ENCODE measurements around the gene SLC44A2.
A peak's percentile ranks its signal among the peaks of the same experiment; 100 is the strongest.

Gene SLC44A2

DNA sequence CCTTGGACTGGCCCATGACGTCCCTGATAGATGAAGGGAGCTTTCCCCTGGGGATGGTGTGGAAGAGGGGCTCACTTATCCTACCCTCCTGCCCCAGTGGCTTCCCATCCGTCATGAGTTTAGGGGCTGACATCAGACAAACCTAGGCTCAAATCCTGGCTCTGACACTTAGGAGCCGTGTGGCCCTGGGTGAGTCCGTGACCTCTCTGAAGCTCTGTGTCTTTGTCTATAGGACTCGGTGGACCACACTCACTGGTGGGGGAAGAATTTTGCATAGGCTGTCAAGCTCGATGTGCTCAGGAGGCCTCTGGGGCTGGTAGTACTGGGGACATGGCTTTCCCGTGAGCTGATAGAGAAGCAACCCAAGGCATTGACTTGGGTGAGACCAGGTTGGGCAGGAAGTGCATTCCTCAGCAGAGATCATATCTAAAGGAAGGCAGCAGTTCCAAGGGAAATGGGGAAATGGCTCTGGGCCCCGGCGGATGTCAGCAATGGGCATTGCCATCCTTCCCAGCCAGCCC lies 20.8 kb upstream of the SLC44A2 start:
- Histone ChIP-seq H3K4me3 (peak overlapping the region; percentile 82 to 99 (median 96)), H3K4me1 (peaks cover 32 to 58% (median 47%) of the 10 kb centered on the region in 10 experiments), H3K27ac (peak overlapping the region; percentile 86 to 99 (median 95))

GRCh38 chr19:10611907-10612306 lies 13.4 kb upstream of the SLC44A2 start:
- H3K9ac ChIP-seq: peak overlapping the region in 2 of 11 experiments; percentile 37; a peak in 3 of 22 replicates
- H3K4me2 ChIP-seq: no peak overlapping the region
- peaks cover 4 to 100% (median 86%) of the 10 kb centered on the region in 11 experiments; a peak in 21 of 22 replicates for H4K20me1 ChIP-seq
- H3K9me3 ChIP-seq (replicated peaks in 1 of 11): peaks cover 0 to 4% (median 0%) of the 10 kb centered on the region in 11 experiments; a peak in 1 of 22 replicates
- no peaks in the 10 kb centered on the region for H3K27me3 ChIP-seq
- no peak overlapping the region for H3K4me3 ChIP-seq
- peaks cover 15 to 54% (median 38%) of the 10 kb centered on the region in 10 experiments for H3K4me1 ChIP-seq
- H3K27ac ChIP-seq: no peak overlapping the region
- H3K36me3 ChIP-seq: peaks cover 12 to 84% (median 53%) of the 10 kb centered on the region in 11 experiments; a peak in 20 of 22 replicates
- TF ChIP-seq Cebpa-rat (IDR thresholded peaks at IDR 0.05): no peak

More for the DNA sequence above, 20.8 kb upstream of the SLC44A2 start:
- H4K20me1 ChIP-seq: peaks cover 7 to 62% (median 44%) of the 10 kb centered on the region in 11 experiments; a peak in 19 of 22 replicates
- no peak; a peak in 1 of 22 replicates for TF ChIP-seq Cebpa-rat (IDR thresholded peaks at IDR 0.05)
- H3K4me2 ChIP-seq: peak overlapping the region; percentile 87 to 99 (median 97)
- peak overlapping the region; percentile 92 to 99 (median 98); a peak in 21 of 22 replicates for H3K9ac ChIP-seq
- H3K36me3 ChIP-seq: peaks cover 0 to 39% (median 6%) of the 10 kb centered on the region in 11 experiments; a peak in 10 of 22 replicates
- no peaks in the 10 kb centered on the region for H3K27me3 ChIP-seq
- no peaks in the 10 kb centered on the region for H3K9me3 ChIP-seq (replicated peaks in 1 of 11)

GRCh38 chr19:10612499-10613119 lies 12.7 kb upstream of the SLC44A2 start:
- TF ChIP-seq Cebpa-rat (IDR thresholded peaks at IDR 0.05): no peak
- peaks cover 0 to 4% (median 0%) of the 10 kb centered on the region in 11 experiments; a peak in 1 of 22 replicates for H3K9me3 ChIP-seq (replicated peaks in 1 of 11)
- peaks cover 15 to 56% (median 38%) of the 10 kb centered on the region in 10 experiments for H3K4me1 ChIP-seq
- H3K36me3 ChIP-seq: peaks cover 12 to 84% (median 58%) of the 10 kb centered on the region in 11 experiments; a peak in 20 of 22 replicates
- peak overlapping the region in 1 of 11 experiments; percentile 6; a peak in 1 of 22 replicates for H3K4me2 ChIP-seq
- no peaks in the 10 kb centered on the region for H3K27me3 ChIP-seq
- H3K9ac ChIP-seq: peak overlapping the region in 1 of 11 experiments; percentile 37; a peak in 1 of 22 replicates
- H3K4me3 ChIP-seq: no peak overlapping the region
- 0 out of 22 replicates have a peak overlapping the region, but pooled peaks of 1 of the 11 experiments have one; percentile 1 for H3K27ac ChIP-seq
- peaks cover 4 to 100% (median 88%) of the 10 kb centered on the region in 11 experiments; a peak in 21 of 22 replicates for H4K20me1 ChIP-seq

DNA sequence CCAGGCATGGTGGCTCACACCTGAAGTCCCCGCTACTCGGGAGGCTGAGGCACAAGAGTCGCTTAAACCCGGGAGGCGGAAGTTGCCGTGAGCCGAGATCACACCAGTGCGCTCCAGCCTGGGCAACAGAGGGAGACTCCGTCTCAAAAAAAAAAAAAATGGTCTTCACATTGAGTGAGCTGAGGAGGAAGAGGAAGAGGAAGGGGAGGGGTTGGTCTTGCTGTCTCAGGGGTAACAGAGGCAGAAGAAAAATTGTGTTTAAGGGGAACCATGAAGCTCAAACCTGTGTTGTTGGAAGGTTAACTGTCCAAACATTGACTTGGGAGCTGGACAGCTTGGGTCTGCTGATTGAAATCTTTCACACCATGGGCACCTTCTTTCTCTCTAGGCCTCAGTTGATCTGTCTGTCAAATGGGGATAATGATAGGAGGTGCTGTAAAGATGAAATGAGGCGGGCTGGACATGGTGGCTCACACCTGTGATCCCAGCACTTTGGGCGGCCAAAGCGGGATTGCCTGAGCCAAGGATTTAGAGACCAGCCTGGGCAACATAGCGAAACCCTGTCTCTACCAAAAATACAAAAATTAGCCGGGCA lies 9.8 kb upstream of the SLC44A2 start:
- peaks cover 10 to 100% (median 96%) of the 10 kb centered on the region in 11 experiments; a peak in 21 of 22 replicates for H4K20me1 ChIP-seq
- TF ChIP-seq Cebpa-rat (IDR thresholded peaks at IDR 0.05): no peak
- peaks cover 0 to 4% (median 0%) of the 10 kb centered on the region in 11 experiments; a peak in 1 of 22 replicates for H3K9me3 ChIP-seq (replicated peaks in 1 of 11)
- peak overlapping the region; percentile 18 to 63 (median 38); a peak in 20 of 22 replicates for H3K4me2 ChIP-seq
- H3K4me3 ChIP-seq: no peak overlapping the region
- H3K9ac ChIP-seq: no peak overlapping the region; a peak in 2 of 22 replicates
- peak overlapping the region in 6 of 11 experiments; percentile 17 to 33 (median 22); a peak in 4 of 22 replicates for H3K27ac ChIP-seq
- H3K4me1 ChIP-seq: peaks cover 15 to 52% (median 34%) of the 10 kb centered on the region in 10 experiments
- no peaks in the 10 kb centered on the region for H3K27me3 ChIP-seq
- H3K36me3 ChIP-seq: peaks cover 15 to 99% (median 83%) of the 10 kb centered on the region in 11 experiments; a peak in 21 of 22 replicates

- no peak for TF ChIP-seq Cebpa-rat (IDR thresholded peaks at IDR 0.05)
- Histone ChIP-seq H4K20me1 (peaks cover 19 to 100% (median 96%) of the 10 kb centered on the region in 11 experiments; a peak in 21 of 22 replicates), H3K9ac (no peak overlapping the region), H3K9me3 (replicated peaks in 1 of 11) (peaks cover 0 to 4% (median 0%) of the 10 kb centered on the region in 11 experiments; a peak in 1 of 22 replicates), H3K4me1 (peaks cover 15 to 45% (median 35%) of the 10 kb centered on the region in 10 experiments), H3K36me3 (peaks cover 17 to 100% (median 85%) of the 10 kb centered on the region in 11 experiments; a peak in 21 of 22 replicates), H3K4me3 (no peak overlapping the region), H3K27ac (0 out of 22 replicates have a peak overlapping the region, but pooled peaks of 1 of the 11 experiments have one; percentile 6), H3K4me2 (no peak overlapping the region), H3K27me3 (no peaks in the 10 kb centered on the region)
These were observed 7.8 kb upstream of the SLC44A2 start for GRCh38 chr19:10617409-10618121.

DNA sequence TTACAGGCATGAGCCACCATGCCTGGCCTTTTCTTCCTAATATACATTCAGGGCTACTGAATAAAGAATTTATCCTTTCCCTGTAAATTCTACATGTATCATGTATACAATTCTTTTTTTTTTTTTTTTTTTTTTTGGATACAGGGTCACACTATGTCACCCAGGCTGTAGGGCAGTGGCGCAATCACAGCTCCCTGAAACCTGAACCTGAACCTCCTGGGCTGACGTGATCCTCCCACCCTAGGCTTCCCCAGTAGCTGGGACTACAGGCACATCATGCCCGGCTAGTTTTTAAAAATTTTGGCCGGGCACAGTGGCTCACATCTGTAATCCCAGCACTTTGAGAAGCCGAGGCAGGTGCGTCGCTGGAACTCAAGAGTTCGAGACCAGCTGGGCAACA lies 6.5 kb upstream of the SLC44A2 start:
- peaks cover 8 to 100% (median 82%) of the 10 kb centered on the region in 11 experiments for H3K36me3 ChIP-seq
- peaks cover 15 to 52% (median 44%) of the 10 kb centered on the region in 10 experiments for H3K4me1 ChIP-seq
- H3K27me3 ChIP-seq: no peaks in the 10 kb centered on the region
- TF ChIP-seq Cebpa-rat (IDR thresholded peaks at IDR 0.05): no peak
- peaks cover 27 to 100% (median 96%) of the 10 kb centered on the region in 11 experiments; a peak in 20 of 22 replicates for H4K20me1 ChIP-seq
- no peak overlapping the region for H3K9ac ChIP-seq
- H3K27ac ChIP-seq: no peak overlapping the region
- no peak overlapping the region for H3K4me3 ChIP-seq
- H3K4me2 ChIP-seq: no peak overlapping the region
- no peaks in the 10 kb centered on the region for H3K9me3 ChIP-seq (replicated peaks in 1 of 11)

- H3K27ac ChIP-seq: peak overlapping the region in 1 of 11 experiments; percentile 3; a peak in 1 of 22 replicates
- H3K4me3 ChIP-seq: no peak overlapping the region
- H3K9me3 ChIP-seq (replicated peaks in 1 of 11): no peaks in the 10 kb centered on the region
- no peak for TF ChIP-seq Cebpa-rat (IDR thresholded peaks at IDR 0.05)
- peak overlapping the region in 3 of 11 experiments; percentile 12 to 18 (median 14); a peak in 3 of 22 replicates for H3K9ac ChIP-seq
- H3K36me3 ChIP-seq: peaks cover 8 to 100% (median 88%) of the 10 kb centered on the region in 11 experiments
- no peaks in the 10 kb centered on the region for H3K27me3 ChIP-seq
- peak overlapping the region in 3 of 11 experiments; percentile 10 to 24 (median 16); a peak in 3 of 22 replicates for H3K4me2 ChIP-seq
- peaks cover 27 to 100% (median 100%) of the 10 kb centered on the region in 11 experiments; a peak in 20 of 22 replicates for H4K20me1 ChIP-seq
- H3K4me1 ChIP-seq: peaks cover 15 to 41% (median 34%) of the 10 kb centered on the region in 10 experiments
These were observed 4.6 kb upstream of the SLC44A2 start for GRCh38 chr19:10620786-10621185.

DNA sequence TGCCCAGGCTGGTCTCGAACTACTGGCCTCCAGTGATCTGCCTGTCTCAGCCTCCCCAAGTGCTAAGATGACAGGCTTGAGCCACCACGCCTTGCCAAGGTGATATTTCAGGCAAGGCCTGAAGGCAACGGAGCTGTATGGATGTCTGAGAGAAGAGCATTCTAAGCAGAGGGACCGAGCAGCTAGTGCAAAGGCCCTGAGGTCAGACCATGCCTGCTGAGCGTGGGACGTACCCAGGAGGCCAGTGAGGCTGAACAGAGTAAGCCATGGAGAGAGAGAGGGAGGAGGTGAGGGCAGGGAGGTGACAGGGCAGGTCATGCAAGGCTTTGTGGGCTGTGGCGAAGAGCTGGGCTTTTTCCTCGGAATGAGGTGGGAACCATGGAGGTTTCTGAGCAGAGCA lies 3.4 kb upstream of the SLC44A2 start:
- peak overlapping the region in 3 of 11 experiments; percentile 1 to 36 (median 25); a peak in 3 of 22 replicates for H3K9ac ChIP-seq
- H3K36me3 ChIP-seq: peaks cover 19 to 100% (median 91%) of the 10 kb centered on the region in 11 experiments
- no peaks in the 10 kb centered on the region for H3K9me3 ChIP-seq (replicated peaks in 1 of 11)
- H4K20me1 ChIP-seq: peaks cover 30 to 100% (median 99%) of the 10 kb centered on the region in 11 experiments; a peak in 20 of 22 replicates
- H3K4me1 ChIP-seq: peaks cover 8 to 39% (median 27%) of the 10 kb centered on the region in 10 experiments; a peak in 19 of 20 replicates
- H3K27me3 ChIP-seq: no peaks in the 10 kb centered on the region
- no peak for TF ChIP-seq Cebpa-rat (IDR thresholded peaks at IDR 0.05)
- H3K27ac ChIP-seq: peak overlapping the region in 1 of 11 experiments; percentile 6; a peak in 1 of 22 replicates
- no peak overlapping the region for H3K4me3 ChIP-seq
- H3K4me2 ChIP-seq: no peak overlapping the region
